Measurements from ENCODE around the gene TXNDC12. TPM values are rescaled to one million over a fixed set of nuclear protein-coding genes. Genes with fewer than 3 reads are reported as not detected.

TXNDC12 gene
- total and polyA plus RNA-seq, 9 of the 15 experiments (the other 6 are each of a cell fraction or from before 2014, with no cell fraction given), result 17.0 to 60.8 (median 37.8) TPM

- TF ChIP-seq THRB (CRISPR knock-in tag; conservative IDR thresholded peaks at IDR 0.05) (no peak), DLX4 (CRISPR knock-in tag; IDR thresholded peaks at IDR 0.05) (no peak), ZNF589 (CRISPR knock-in tag; IDR thresholded peaks at IDR 0.05; ENCODE audit: low read depth) (no peak), ZNF398 (CRISPR knock-in tag; IDR thresholded peaks at IDR 0.05) (no peak)
These were observed 68.3 kb downstream of the TXNDC12 start (continued) for GRCh38 chr1:51986718-51987117.

- H3K4me3 ChIP-seq, result no peak overlapping the region
- in situ Hi-C loops (cut with MboI) (no loop called here), intact Hi-C loops (cut with micrococcal nuclease) (no loop called here)
- no TSS peak for BruUV-seq (replicated peaks)
- H3K27me3 ChIP-seq (ENCODE audit: control insufficient read depth in 2 of 2, insufficient read depth in 2 of 2, low read length in 2 of 2), result no peaks in the 10 kb centered on the region
- no peak overlapping the region for H3K9ac ChIP-seq (ENCODE audit: insufficient read depth in 1 of 2, low read depth in 2 of 2, low read length in 2 of 2)
- CTCF ChIA-PET (ENCODE audit: low intra/inter-chr PET ratio), result no interaction called here
- POLR2A ChIA-PET, result no interaction called here
- no peak overlapping the region for H3K4me2 ChIP-seq (ENCODE audit: insufficient read depth, low read length)
- no peak overlapping the region for H2AFZ ChIP-seq (ENCODE audit: low read depth, low read length)
- WGBS (ENCODE audit: insufficient coverage, low coverage, missing lambda C conversion rate), result 51% methylated on average over 3 of the region's 3 CpGs
- H3K36me3 ChIP-seq (ENCODE audit: control insufficient read depth, insufficient read depth, low read length), result no peaks in the 10 kb centered on the region
- peaks cover 0 to 8% of the 10 kb centered on the region in 2 experiments; a peak in 4 of 5 replicates for H3K4me1 ChIP-seq (replicated peaks in 1 of 2; ENCODE audit: control insufficient read depth in 2 of 2, insufficient read depth in 2 of 2, low read length in 2 of 2)
- no peaks in the 10 kb centered on the region for H3K9me3 ChIP-seq (replicated peaks; ENCODE audit: control insufficient read depth, insufficient read depth, low read depth, low read length)
- H3K27ac ChIP-seq (ENCODE audit: extremely low read depth, low read depth, low read length), result no peak overlapping the region
- FAIRE-seq (no peak), DNase-seq (ENCODE audit: extremely low read depth in 1 of 4, low spot score in 3 of 4) (no peak), ATAC-seq (no peak)
- no peaks in the 10 kb centered on the region for H3K9me1 ChIP-seq (ENCODE audit: control insufficient read depth, insufficient read depth, low read length)
- H4K20me1 ChIP-seq (replicated peaks; ENCODE audit: control insufficient read depth, insufficient read depth, low read length), result no peaks in the 10 kb centered on the region
- H3K79me2 ChIP-seq (ENCODE audit: control insufficient read depth, insufficient read depth, low read length), result no peaks in the 10 kb centered on the region
- TF ChIP-seq PHF21A (IDR thresholded peaks at IDR 0.05; ENCODE audit: borderline replicate concordance, low read depth), result no peak
- no peak for TF ChIP-seq SLC30A9 (CRISPR knock-in tag; IDR thresholded peaks at IDR 0.05)
- TF ChIP-seq NELFE (IDR thresholded peaks at IDR 0.05; ENCODE audit: insufficient read depth, insufficient read length), result no peak
- TF ChIP-seq STAT5A (IDR thresholded peaks at IDR 0.05; ENCODE audit: borderline replicate concordance, low read length), result no peak
- TF ChIP-seq PURB (CRISPR knock-in tag; IDR thresholded peaks at IDR 0.05; ENCODE audit: low read depth), result no peak
- no peak for TF ChIP-seq HIVEP1 (CRISPR knock-in tag; IDR thresholded peaks at IDR 0.05)
- no peak for TF ChIP-seq RBM34 (IDR thresholded peaks at IDR 0.05; ENCODE audit: borderline replicate concordance, insufficient read depth, low read length)
- TF ChIP-seq GTF2B (IDR thresholded peaks at IDR 0.05; ENCODE audit: extremely low read depth, insufficient read length), result no peak
- no peak for TF ChIP-seq SMARCE1 (IDR thresholded peaks at IDR 0.05)
- TF ChIP-seq GABPB2 (CRISPR knock-in tag; conservative IDR thresholded peaks at IDR 0.05), result no peak
- no peak for TF ChIP-seq ZNF395 (CRISPR knock-in tag; IDR thresholded peaks at IDR 0.05)
These were observed 72.8 kb downstream of the TXNDC12 start for GRCh38 chr1:51982161-51982560.
